K562 (cell line): ENCODE data around the gene RAB3D. TPM values are rescaled to one million over a fixed set of nuclear protein-coding genes. Genes with fewer than 3 reads are reported as not detected.
A peak's percentile ranks its signal among the peaks of the same experiment; 100 is the strongest.

Source experiments
- ATF6 ChIP-seq: sonication (generic); formaldehyde crosslinking; IDR thresholded peaks from 2 replicates; pipeline ENCODE4 v1.4.0; 2020; ENCODE audit warnings: mild to moderate bottlenecking, missing genetic modification reagents
- BCLAF1 ChIP-seq, 2 experiments: fragments of 450-650 bp in 1 of 2; IDR thresholded peaks; 2 replicates each; pipeline ENCODE4 v1.6.1; 2011 to 2017; ENCODE audit warnings: low read depth in 2 of 2, antibody characterized with exemption in 1 of 2, borderline replicate concordance in 1 of 2, low read length in 1 of 2, mild to moderate bottlenecking in 1 of 2, mixed read lengths in 1 of 2; ENCODE audit not compliant: control insufficient read depth in 1 of 2
- CC2D1A ChIP-seq: fragments of 450-650 bp; IDR thresholded peaks from 2 replicates; pipeline ENCODE4 v1.6.1; 2017; ENCODE audit warnings: mild to moderate bottlenecking
- EZH2 ChIP-seq: IDR thresholded peaks from 2 replicates; pipeline ENCODE4 v1.6.1; 2012; ENCODE audit warnings: low read depth, mild to moderate bottlenecking, inconsistent platforms, low read length, borderline replicate concordance
- FUS ChIP-seq: fragments of 200-400 bp; formaldehyde crosslinking; optimal IDR thresholded peaks from 2 replicates; pipeline ENCODE3; 2017; ENCODE audit warnings: low read depth, low read length
- NCOR1 ChIP-seq: fragments of 450-650 bp; IDR thresholded peaks from 2 replicates; pipeline ENCODE4 v1.6.1; 2016; ENCODE audit warnings: mild to moderate bottlenecking, moderate library complexity
- PHF8 ChIP-seq: fragments of 200-600 bp; sonication (generic); IDR thresholded peaks from 2 replicates; pipeline ENCODE4 v1.6.1; 2012; ENCODE audit warnings: mixed run types, mild to moderate bottlenecking, inconsistent platforms, low read length, moderate library complexity, borderline replicate concordance
- PKNOX1 ChIP-seq: fragments of 450-650 bp; IDR thresholded peaks from 2 replicates; pipeline ENCODE4 v1.6.1; 2016
- POLR2H ChIP-seq: IDR thresholded peaks from 2 replicates; pipeline ENCODE4 v1.6.1; 2016; ENCODE audit warnings: missing genetic modification characterization, low read depth, mild to moderate bottlenecking, control low read depth, missing compliant biosample characterization, moderate library complexity
- SMAD1 ChIP-seq: fragments of 150-350 bp; IDR thresholded peaks from 2 replicates; pipeline ENCODE4 v1.6.1; 2014; ENCODE audit warnings: low read length, low read depth; ENCODE audit not compliant: partially characterized antibody
- SMAD3 ChIP-seq: fragments of 450-650 bp; formaldehyde crosslinking; conservative IDR thresholded peaks from 2 replicates; pipeline ENCODE4 v1.4.0; 2020; ENCODE audit warnings: mild to moderate bottlenecking
- SMAD4 ChIP-seq: fragments of 250-450 bp; sonication (Bioruptor Pico); conservative IDR thresholded peaks from 2 replicates; pipeline ENCODE4 v1.8.0; 2021; ENCODE audit warnings: inconsistent platforms, mild to moderate bottlenecking, moderate library complexity
- SMARCC2 ChIP-seq: fragments of 450-650 bp; IDR thresholded peaks from 2 replicates; pipeline ENCODE4 v1.6.1; 2017; ENCODE audit warnings: antibody characterized with exemption, moderate library complexity, mild to moderate bottlenecking, low read depth
- SNIP1 ChIP-seq: fragments of 450-650 bp; IDR thresholded peaks from 2 replicates; pipeline ENCODE4 v1.7.1; 2017; ENCODE audit warnings: low read depth, mild to moderate bottlenecking
- SRSF9 ChIP-seq: fragments of 200-400 bp; formaldehyde crosslinking; IDR thresholded peaks from 2 replicates; pipeline ENCODE4 v1.6.1; 2017; ENCODE audit warnings: low read depth, low read length, borderline replicate concordance
- TBP ChIP-seq: optimal IDR thresholded peaks from 2 replicates; pipeline ENCODE3; 2011; ENCODE audit warnings: low read depth, low read length, improper control_type of control experiment
- THAP7 ChIP-seq: fragments of 250-450 bp; sonication (Bioruptor Pico); IDR thresholded peaks from 2 replicates; pipeline ENCODE4 v1.5.0; 2021
- ZFPM2 ChIP-seq: fragments of 250-450 bp; sonication (Bioruptor Pico); IDR thresholded peaks from 2 replicates; pipeline ENCODE4 v1.5.1; 2022; ENCODE audit warnings: mild to moderate bottlenecking
- ZSCAN29 ChIP-seq: fragments of 450-650 bp; IDR thresholded peaks from 2 replicates; pipeline ENCODE4 v1.6.1; 2017
- polyA plus RNA-seq, 8 experiments: library from polyadenylated mRNA; depleted of rRNA in 4 of 8; stranded (reverse) in 5 of 8; unstranded in 3 of 8; fragments of >200 nt; fragmentation: Nextera tagmentation in 2 of 8; fragmentation: Illumina TruSeq in 1 of 8; extraction: Ambion mirVana in 2 of 8; extraction: Trizol in 1 of 8; gene quantifications; 2 replicates each; pipeline versions ENCODE4 v1.2.1 to v1.2.3, GENCODE V29; 2011 to 2014; ENCODE audit warnings: inconsistent platforms in 1 of 8, missing spikeins in 1 of 8
- total RNA-seq, 7 experiments: library from RNA; depleted of rRNA in 6 of 7; stranded (reverse); fragments of >200 nt in 6 of 7; fragmentation: Illumina TruSeq in 2 of 7; extraction: Trizol in 2 of 7; gene quantifications; 2 replicates each; pipeline versions ENCODE4 v1.2.1 to v1.2.3, GENCODE V29; 2011 to 2021; ENCODE audit warnings: low replicate concordance in 1 of 7

RAB3D gene
- total and polyA plus RNA-seq, 9 of the 15 experiments (the other 6 are each of a cell fraction or from before 2014, with no cell fraction given) = 0.34 to 3.3 (median 1.3) TPM

- TF ChIP-seq CC2D1A (0 out of 2 replicates have a peak, but pooled peaks have one; percentile 12), SMAD1 (no peak), ZFPM2 (CRISPR knock-in tag) (no peak), TBP (peak; percentile 29), SMARCC2 (no peak), PHF8 (peak; percentile 42; the same call in 1 of the 2 replicates), BCLAF1 (IDR thresholded peaks at IDR 0.05; ENCODE audit: borderline replicate concordance in 1 of 2, control insufficient read depth in 1 of 2, low read depth in 2 of 2, low read length in 1 of 2) (no peak), THAP7 (CRISPR knock-in tag) (no peak; the same call in 1 of the 2 replicates), ZSCAN29 (no peak), EZH2 (no peak), FUS (no peak), SMAD4 (CRISPR knock-in tag) (peak; percentile 35; the same call in 1 of the 2 replicates), SMAD3 (no peak), SNIP1 (no peak), SRSF9 (no peak), PKNOX1 (peak; percentile 95), NCOR1 (no peak), ATF6 (no peak), POLR2H (no peak)
Observed at GRCh38 chr19:11346104-11346940, 6.9 kb upstream of the RAB3D start, which contains the start of the genes CCDC159 and TMEM205 (continued).
